SH-SY5Y (cell line): ENCODE results near the gene PI16.

Experiments
- GATA2 ChIP-seq: IDR thresholded peaks from 2 replicates; pipeline ENCODE4 v1.6.1; 2011; ENCODE audit warnings: mild to moderate bottlenecking, low read depth, low read length
- GATA3 ChIP-seq: IDR thresholded peaks from 2 replicates; pipeline ENCODE4 v1.6.1; 2011; ENCODE audit warnings: low read depth, mild to moderate bottlenecking, low read length, moderate library complexity

- TF ChIP-seq GATA2: no peak
- no peak for TF ChIP-seq GATA3
These were observed 38.9 kb upstream of the PI16 start for GRCh38 chr6:36915599-36915998.
